GM12875 (cell line): ENCODE measurements around the gene TBC1D22A.
"Not testable (repeated sequence)": the region's sequence is repeated elsewhere in the genome, so short reads cannot be mapped to it uniquely, and the experiment has no call there.

Experiments used
- H3K4me3 ChIP-seq: one replicate; pipeline ENCODE4 v1.5.1; 2011; ENCODE audit warnings: low read depth, low read length, control low read depth
- TF ChIP-seq, protein P1 (sequence below): IDR thresholded peaks from 2 replicates; pipeline ENCODE4 v1.5.1; 2011; ENCODE audit warnings: low read depth, mild to moderate bottlenecking, control low read depth, inconsistent platforms, low read length, moderate library complexity, borderline replicate concordance; ENCODE audit not compliant: insufficient read depth

Gene TBC1D22A

DNA sequence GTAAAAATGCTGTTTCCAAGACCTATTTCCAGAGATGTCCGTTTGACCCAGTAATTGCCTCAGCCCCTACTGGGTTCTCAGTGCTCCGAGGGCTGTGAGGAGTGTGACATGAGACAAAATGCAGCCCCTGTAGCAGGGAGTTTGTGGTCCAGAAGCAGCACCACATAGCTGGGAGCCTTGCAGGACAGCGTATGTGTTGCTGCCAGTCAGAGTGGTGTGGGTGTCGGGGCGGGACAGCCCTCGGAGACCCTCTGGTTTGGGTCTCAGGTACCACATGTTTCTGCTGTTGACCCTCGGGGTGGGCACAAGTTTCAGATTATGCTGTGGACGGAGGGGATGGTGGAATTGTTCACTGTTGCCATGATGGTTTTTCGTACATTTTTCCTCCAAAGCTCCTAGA lies 17.2 kb downstream of the TBC1D22A start:
- H3K4me3 ChIP-seq = no peak overlapping the region
- TF ChIP-seq, protein P1, sequence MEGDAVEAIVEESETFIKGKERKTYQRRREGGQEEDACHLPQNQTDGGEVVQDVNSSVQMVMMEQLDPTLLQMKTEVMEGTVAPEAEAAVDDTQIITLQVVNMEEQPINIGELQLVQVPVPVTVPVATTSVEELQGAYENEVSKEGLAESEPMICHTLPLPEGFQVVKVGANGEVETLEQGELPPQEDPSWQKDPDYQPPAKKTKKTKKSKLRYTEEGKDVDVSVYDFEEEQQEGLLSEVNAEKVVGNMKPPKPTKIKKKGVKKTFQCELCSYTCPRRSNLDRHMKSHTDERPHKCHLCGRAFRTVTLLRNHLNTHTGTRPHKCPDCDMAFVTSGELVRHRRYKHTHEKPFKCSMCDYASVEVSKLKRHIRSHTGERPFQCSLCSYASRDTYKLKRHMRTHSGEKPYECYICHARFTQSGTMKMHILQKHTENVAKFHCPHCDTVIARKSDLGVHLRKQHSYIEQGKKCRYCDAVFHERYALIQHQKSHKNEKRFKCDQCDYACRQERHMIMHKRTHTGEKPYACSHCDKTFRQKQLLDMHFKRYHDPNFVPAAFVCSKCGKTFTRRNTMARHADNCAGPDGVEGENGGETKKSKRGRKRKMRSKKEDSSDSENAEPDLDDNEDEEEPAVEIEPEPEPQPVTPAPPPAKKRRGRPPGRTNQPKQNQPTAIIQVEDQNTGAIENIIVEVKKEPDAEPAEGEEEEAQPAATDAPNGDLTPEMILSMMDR = no peak

DNA sequence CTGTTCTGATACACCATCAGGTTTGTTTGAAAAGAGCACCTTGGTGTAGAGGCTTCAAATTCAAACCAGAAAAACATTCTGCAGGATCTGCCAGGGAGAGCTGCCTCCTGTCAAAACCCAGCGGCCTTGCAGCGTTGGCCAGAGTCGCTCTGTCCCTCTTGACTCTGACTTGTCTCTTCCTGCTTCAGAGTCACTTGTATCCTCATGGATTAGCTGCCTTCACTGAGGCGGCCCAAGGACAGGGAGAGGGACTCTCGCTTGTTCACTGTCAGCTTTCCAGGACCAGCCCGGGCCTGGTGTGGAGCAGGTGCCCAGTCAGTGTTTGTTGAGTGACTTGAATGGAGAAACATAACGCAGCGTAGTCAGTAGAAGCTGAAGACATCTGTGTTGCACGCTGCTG lies 18.0 kb downstream of the TBC1D22A start:
- no peak overlapping the region for H3K4me3 ChIP-seq
- TF ChIP-seq, protein P1 = no peak

DNA sequence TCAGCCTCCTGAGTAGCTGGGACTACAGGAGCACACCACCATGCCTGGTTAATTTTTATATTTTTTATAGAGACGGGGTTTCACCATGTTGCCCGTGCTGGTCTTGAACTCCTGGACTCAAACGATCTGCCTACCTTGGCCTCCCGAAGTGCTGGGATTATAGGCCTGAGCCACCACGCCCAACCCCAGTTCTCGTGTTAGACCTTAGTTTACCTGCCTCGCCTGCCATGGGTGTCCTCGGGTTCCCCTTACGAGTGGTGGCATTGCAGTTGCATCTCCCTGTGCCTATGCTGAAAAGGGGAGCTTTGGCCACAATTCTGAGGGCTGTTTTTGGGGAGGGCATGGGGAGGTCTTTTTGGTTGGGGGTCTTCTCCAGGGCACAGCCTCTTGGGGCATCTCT lies 18.8 kb downstream of the TBC1D22A start:
- H3K4me3 ChIP-seq = no peak overlapping the region
- TF ChIP-seq, protein P1 = no peak

DNA sequence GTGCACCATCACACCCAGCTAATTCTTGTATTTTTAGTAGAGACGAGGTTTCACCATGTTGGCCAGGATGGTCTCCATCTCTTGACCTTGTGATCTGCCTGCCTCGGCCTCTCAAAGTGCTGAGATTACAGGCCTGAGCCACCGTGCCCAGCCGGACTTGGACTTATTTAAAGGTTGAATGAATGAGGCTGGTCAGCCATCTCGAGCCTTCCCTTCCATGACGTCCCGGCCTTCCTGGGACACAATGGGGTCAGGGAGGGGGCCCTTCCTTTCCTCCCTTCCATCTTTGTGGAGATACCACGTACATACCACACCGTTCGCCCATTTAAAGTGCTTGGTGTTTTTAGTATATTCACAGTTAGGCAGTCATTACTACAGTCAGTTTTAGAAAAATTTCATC lies 19.8 kb downstream of the TBC1D22A start:
- H3K4me3 ChIP-seq = not testable (repeated sequence)

DNA sequence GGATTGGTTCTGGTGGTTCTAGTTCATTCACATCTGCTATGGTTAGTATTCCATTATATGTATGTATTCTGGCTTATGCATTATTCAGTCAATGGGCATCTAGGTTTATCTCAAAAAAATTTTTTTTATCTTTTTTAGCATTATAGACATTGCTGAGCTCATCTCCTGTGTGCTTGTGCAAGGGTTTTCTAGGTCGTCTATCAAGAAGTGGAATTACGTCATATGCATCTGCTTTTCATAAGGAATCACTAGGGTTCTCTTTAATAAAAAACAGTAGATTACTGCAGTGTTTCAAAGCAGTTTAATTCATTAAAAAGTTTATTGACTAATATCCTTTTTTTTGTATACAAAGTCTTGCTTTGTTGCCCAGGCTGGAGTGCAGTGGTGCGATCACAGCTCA lies 21.3 kb downstream of the TBC1D22A start:
- TF ChIP-seq, protein P1 = no peak
- H3K4me3 ChIP-seq = no peak overlapping the region

DNA sequence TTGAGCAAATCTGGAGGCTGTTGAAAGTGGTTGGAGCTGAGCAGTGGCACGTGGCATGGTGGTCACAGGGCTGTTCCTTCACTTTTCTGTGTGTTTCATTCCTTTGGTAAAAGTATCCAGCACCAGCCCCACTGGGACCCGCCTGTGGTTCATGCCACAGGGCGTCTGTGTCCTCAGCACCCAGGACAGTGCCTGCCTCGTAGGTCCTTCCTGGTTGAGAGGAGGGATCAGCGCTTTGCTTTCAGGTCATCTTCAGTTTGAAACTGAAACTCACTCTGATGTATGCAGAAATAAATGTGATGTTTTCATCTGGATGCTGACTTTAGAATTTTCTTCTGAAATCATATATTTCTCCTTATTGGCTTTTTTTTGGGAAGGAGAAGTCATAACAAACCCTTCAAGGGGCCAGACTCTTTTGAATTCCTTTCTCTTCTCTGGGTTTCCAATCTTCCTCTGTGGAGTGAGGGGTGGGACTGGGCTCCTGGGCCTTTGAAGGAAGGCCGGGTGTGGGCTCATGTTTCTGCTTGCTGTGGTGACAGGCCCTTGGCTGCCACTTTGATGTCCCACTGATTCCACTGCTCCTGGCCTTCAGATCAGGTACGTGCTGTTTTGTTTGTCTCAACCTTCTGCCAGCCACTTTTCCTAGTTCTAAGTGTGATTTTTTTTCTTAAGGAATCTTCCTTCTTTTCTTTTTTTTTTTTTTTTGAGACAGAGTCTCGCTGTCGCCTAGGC lies 26.2 kb downstream of the TBC1D22A start:
- no peak overlapping the region for H3K4me3 ChIP-seq
- TF ChIP-seq, protein P1 = no peak

DNA sequence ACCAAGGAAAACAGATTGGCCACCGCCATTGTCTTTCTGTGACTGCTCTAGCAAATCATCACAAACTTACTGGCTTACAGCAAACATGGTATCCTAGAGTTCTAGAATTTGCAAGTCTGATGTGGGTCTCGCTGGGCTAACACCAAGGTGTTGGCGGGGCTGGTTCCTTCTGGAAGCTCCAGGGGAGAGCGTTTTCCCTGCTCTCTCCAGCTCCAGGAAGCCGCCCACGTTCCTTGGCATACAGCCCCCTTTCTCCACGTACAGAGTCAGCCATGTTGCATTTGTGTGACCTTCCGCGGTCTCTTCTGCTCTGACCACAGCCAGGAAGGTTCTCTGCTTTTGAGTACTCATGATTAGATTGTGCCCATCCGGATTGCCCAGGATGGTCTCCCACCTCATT lies 27.5 kb downstream of the TBC1D22A start:
- no peak overlapping the region for H3K4me3 ChIP-seq
- TF ChIP-seq, protein P1 = no peak

DNA sequence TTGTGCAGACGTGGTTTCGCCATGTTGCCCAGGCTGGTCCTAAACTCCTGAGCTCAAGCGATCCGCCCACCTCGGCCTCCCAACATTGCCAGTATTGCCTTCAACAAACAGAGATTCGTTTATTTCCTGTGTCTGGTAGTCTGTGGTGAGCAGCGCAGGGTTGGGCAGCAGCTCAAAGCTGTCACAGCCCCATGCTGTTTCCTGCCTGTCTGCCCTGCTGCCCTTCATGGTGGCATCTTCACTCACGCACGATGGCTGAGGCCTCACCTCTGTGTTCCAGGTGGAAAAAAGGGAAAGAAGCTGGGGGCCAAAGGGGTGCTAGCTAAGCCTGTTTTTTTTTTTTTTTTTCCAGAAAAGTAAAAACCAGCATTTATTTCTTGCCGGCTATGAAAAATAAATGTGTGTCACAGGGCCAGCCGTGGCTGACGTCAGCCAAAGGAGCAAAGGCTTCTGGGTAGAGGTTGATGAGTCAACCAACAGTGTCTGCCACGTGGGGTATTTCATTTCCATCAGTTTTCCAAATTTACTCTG lies 28.8 kb downstream of the TBC1D22A start:
- TF ChIP-seq, protein P1 = no peak
- H3K4me3 ChIP-seq = no peak overlapping the region
